Osteoblast (primary cell): Measurements from ENCODE around the gene C2CD5. TPM values are rescaled to one million over a fixed set of nuclear protein-coding genes. Genes with fewer than 3 reads are reported as not detected.

Source experiments
- DNase-seq: peaks from one replicate; pipeline ENCODE4 v3.0.0; 2011; ENCODE audit warnings: low spot score, mixed read lengths; ENCODE audit not compliant: insufficient read length; ENCODE audit errors: missing footprints
- H2AFZ ChIP-seq: 2 replicates; pipeline ENCODE4 v1.6.0; 2011; ENCODE audit warnings: mild to moderate bottlenecking, low read length
- H3K27ac ChIP-seq: 2 replicates; pipeline ENCODE4 v1.5.1; 2011; ENCODE audit warnings: mild to moderate bottlenecking, low read depth, low read length, moderate library complexity
- H3K27me3 ChIP-seq: 2 replicates; pipeline ENCODE4 v1.6.0; 2012; ENCODE audit warnings: mild to moderate bottlenecking, control low read depth, inconsistent platforms, low read length, moderate library complexity; ENCODE audit not compliant: insufficient read depth
- H3K36me3 ChIP-seq: 2 replicates; pipeline ENCODE4 v1.5.1; 2011; ENCODE audit warnings: mild to moderate bottlenecking, low read length, control low read depth, moderate library complexity; ENCODE audit not compliant: insufficient read depth
- H3K4me1 ChIP-seq: 2 replicates; pipeline ENCODE4 v1.5.1; 2011; ENCODE audit warnings: mild to moderate bottlenecking, low read length, control low read depth, moderate library complexity; ENCODE audit not compliant: insufficient read depth
- H3K4me2 ChIP-seq: 2 replicates; pipeline ENCODE4 v1.6.0; 2011; ENCODE audit warnings: mild to moderate bottlenecking, low read length; ENCODE audit not compliant: insufficient read depth
- H3K4me3 ChIP-seq: fragments of 200-600 bp; sonication (generic); 3 replicates; pipeline ENCODE4 v1.5.1; 2012; ENCODE audit warnings: mild to moderate bottlenecking, low read length, inconsistent platforms; ENCODE audit not compliant: insufficient read depth
- H3K79me2 ChIP-seq: 2 replicates; pipeline ENCODE4 v1.6.0; 2012; ENCODE audit warnings: mild to moderate bottlenecking, low read length, control low read depth, inconsistent platforms; ENCODE audit not compliant: insufficient read depth
- H3K9me3 ChIP-seq: 2 replicates; pipeline ENCODE4 v1.5.1; 2011; ENCODE audit warnings: low read depth, low read length, control low read depth
- H4K20me1 ChIP-seq: 2 replicates; pipeline ENCODE4 v1.6.0; 2012; ENCODE audit warnings: mild to moderate bottlenecking, low read length, control low read depth; ENCODE audit not compliant: insufficient read depth
- CTCF ChIP-seq: IDR thresholded peaks from 2 replicates; pipeline ENCODE4 v1.5.1; 2011; ENCODE audit warnings: mild to moderate bottlenecking, low read depth, low read length, moderate library complexity; ENCODE audit errors: extremely low read depth
- total RNA-seq: library from RNA; depleted of rRNA; stranded (reverse); fragments of >200 nt; gene quantifications from 2 replicates; pipeline ENCODE4 v1.2.3, GENCODE V29; 2012

C2CD5 gene
- total RNA-seq, 1 donor = 22.1 TPM

GRCh38 chr12:22551624-22552023, 7.3 kb upstream of the C2CD5 start:
- Histone ChIP-seq H3K4me2 (no peak overlapping the region), H3K79me2 (no peaks in the 10 kb centered on the region), H2AFZ (no peak overlapping the region), H3K27me3 (no peaks in the 10 kb centered on the region), H3K36me3 (no peaks in the 10 kb centered on the region), H3K4me3 (no peak overlapping the region), H3K4me1 (no peaks in the 10 kb centered on the region), H4K20me1 (no peaks in the 10 kb centered on the region), H3K9me3 (no peaks in the 10 kb centered on the region), H3K27ac (no peak overlapping the region)
- DNase-seq = no peak
- TF ChIP-seq CTCF = no peak

GRCh38 chr12:22545255-22545654, 913 bp upstream of the C2CD5 start:
- Histone ChIP-seq H3K4me2 (peak overlapping the region; percentile 99), H3K4me1 (peaks cover 9% of the 10 kb centered on the region), H3K27ac (no peak overlapping the region), H3K27me3 (no peaks in the 10 kb centered on the region), H3K9me3 (no peaks in the 10 kb centered on the region), H2AFZ (no peak overlapping the region), H3K79me2 (peaks cover 32% of the 10 kb centered on the region), H4K20me1 (no peaks in the 10 kb centered on the region), H3K4me3 (no peak overlapping the region), H3K36me3 (no peaks in the 10 kb centered on the region)
- TF ChIP-seq CTCF = no peak
- no peak for DNase-seq

GRCh38 chr12:22543246-22544037, 900 bp downstream of the C2CD5 start:
- Histone ChIP-seq H3K4me3 (peak overlapping the region; percentile 95), H3K27ac (peak overlapping the region; percentile 83), H3K79me2 (peaks cover 43% of the 10 kb centered on the region), H3K27me3 (no peaks in the 10 kb centered on the region), H3K4me2 (peak overlapping the region; percentile 99), H4K20me1 (no peaks in the 10 kb centered on the region), H3K4me1 (peaks cover 9% of the 10 kb centered on the region), H2AFZ (peak overlapping the region; percentile 97), H3K36me3 (no peaks in the 10 kb centered on the region), H3K9me3 (no peaks in the 10 kb centered on the region)
- no peak for TF ChIP-seq CTCF
- peak; percentile 65 for DNase-seq

- Histone ChIP-seq H4K20me1 (no peaks in the 10 kb centered on the region), H3K4me3 (no peak overlapping the region), H3K27ac (no peak overlapping the region), H3K79me2 (peaks cover 49% of the 10 kb centered on the region), H3K4me2 (no peak overlapping the region), H3K27me3 (no peaks in the 10 kb centered on the region), H3K9me3 (no peaks in the 10 kb centered on the region), H3K4me1 (peaks cover 9% of the 10 kb centered on the region), H3K36me3 (no peaks in the 10 kb centered on the region), H2AFZ (no peak overlapping the region)
- TF ChIP-seq CTCF = no peak
- no peak for DNase-seq
These were observed 2.7 kb downstream of the C2CD5 start for GRCh38 chr12:22541496-22542155.
